Measurements from ENCODE around the gene MGAT4B. TPM values are rescaled to one million over a fixed set of nuclear protein-coding genes. Genes with fewer than 3 reads are reported as not detected.

Gene MGAT4B
- total RNA-seq: 1,000 to 10,000 TPM in 2 of 4 donors, 100 to 1,000 TPM in 2; 366 to 1,291 (median 1,007) TPM

- H3K4me3 ChIP-seq: peak within 1 kb of the TSS; percentile 85 to 98 (median 94)
- H3K36me3 ChIP-seq: peaks cover 0 to 13% (median 0%) of the 10 kb centered on the region in 3 donors
- TF ChIP-seq CTCF (IDR thresholded peaks at IDR 0.05): peak in 1 of 6 experiments; percentile 12
- TF ChIP-seq POLR2A (IDR thresholded peaks at IDR 0.05): peak in 1 of 2 donors; percentile 81
- no peaks in the 10 kb centered on the region for H3K27me3 ChIP-seq
- H3K9me3 ChIP-seq: no peaks in the 10 kb centered on the region
- peaks cover 13 to 51% (median 30%) of the 10 kb centered on the region in 4 donors for H3K4me1 ChIP-seq
- peak within 1 kb of the TSS; percentile 95 to 100 (median 96) for H3K27ac ChIP-seq
- DNase-seq: peak; percentile 65 to 90 (median 88)
Measured at GRCh38 chr5:179806250-179807048, at the start of gene MGAT4B. MGAT4B (minus strand) TSS chr5:179806866; CDS start chr5:179806583, 283 bp downstream.

- Histone ChIP-seq H3K4me3 (no peak overlapping the region), H3K4me1 (peaks cover 0 to 12% (median 3%) of the 10 kb centered on the region in 4 donors), H3K27me3 (no peaks in the 10 kb centered on the region), H3K9me3 (no peaks in the 10 kb centered on the region), H3K36me3 (peaks cover 0 to 33% (median 0%) of the 10 kb centered on the region in 3 donors), H3K27ac (peak overlapping the region in 1 of 4 donors; percentile 71)
- DNase-seq: peak in 1 of 3 donors; percentile 2
- TF ChIP-seq CTCF (IDR thresholded peaks at IDR 0.05) (no peak), POLR2A (IDR thresholded peaks at IDR 0.05) (no peak)
Measured at GRCh38 chr5:179854356-179854755, 47.7 kb upstream of the MGAT4B start.

- H3K36me3 ChIP-seq: peaks cover 0 to 46% (median 0%) of the 10 kb centered on the region in 3 donors
- peak overlapping the region in 1 of 4 donors; percentile 71 for H3K27ac ChIP-seq
- no peak for TF ChIP-seq POLR2A (IDR thresholded peaks at IDR 0.05)
- TF ChIP-seq CTCF (IDR thresholded peaks at IDR 0.05): no peak
- no peaks in the 10 kb centered on the region for H3K9me3 ChIP-seq
- peaks cover 0 to 12% (median 3%) of the 10 kb centered on the region in 4 donors for H3K4me1 ChIP-seq
- H3K4me3 ChIP-seq: no peak overlapping the region
- H3K27me3 ChIP-seq: no peaks in the 10 kb centered on the region
- peak in 2 of 3 donors; percentile 13 to 37 for DNase-seq
Measured at GRCh38 chr5:179852993-179853547, 46.4 kb upstream of the MGAT4B start.

GRCh38 chr5:179841621-179842020, 35.0 kb upstream of the MGAT4B start:
- TF ChIP-seq CTCF (IDR thresholded peaks at IDR 0.05) (no peak), POLR2A (IDR thresholded peaks at IDR 0.05) (no peak)
- H3K9me3 ChIP-seq: no peaks in the 10 kb centered on the region
- DNase-seq: peak in 1 of 3 donors; percentile 46
- peaks cover 0 to 4% (median 1%) of the 10 kb centered on the region in 4 donors for H3K4me1 ChIP-seq
- H3K27ac ChIP-seq: no peak overlapping the region
- H3K27me3 ChIP-seq: no peaks in the 10 kb centered on the region
- peaks cover 0 to 61% (median 0%) of the 10 kb centered on the region in 3 donors for H3K36me3 ChIP-seq
- H3K4me3 ChIP-seq: no peak overlapping the region

GRCh38 chr5:179840766-179841165, 34.1 kb upstream of the MGAT4B start:
- TF ChIP-seq POLR2A (IDR thresholded peaks at IDR 0.05) (no peak), CTCF (IDR thresholded peaks at IDR 0.05) (no peak)
- H3K9me3 ChIP-seq: no peaks in the 10 kb centered on the region
- H3K27ac ChIP-seq: no peak overlapping the region
- peaks cover 0 to 11% (median 1%) of the 10 kb centered on the region in 4 donors for H3K4me1 ChIP-seq
- H3K27me3 ChIP-seq: no peaks in the 10 kb centered on the region
- no peak overlapping the region for H3K4me3 ChIP-seq
- DNase-seq: peak in 1 of 3 donors; percentile 35
- H3K36me3 ChIP-seq: peaks cover 0 to 63% (median 0%) of the 10 kb centered on the region in 3 donors

All from Peyer's patch (tissue), 4 donors.